WTC11 (cell line): ENCODE results near the gene SAYSD1. TPM values are rescaled to one million over a fixed set of nuclear protein-coding genes. Genes with fewer than 3 reads are reported as not detected.

ENCODE experiments used
- ATAC-seq: fragments of 200-7000 bp; cut with Tn5 transposase; 2 replicates; pipeline ENCODE4 v1.10.0; 2021; ENCODE audit warnings: mild to moderate bottlenecking, moderate library complexity
- CTCF ChIA-PET: fragments of 300-600 bp; sonication (Branson Sonifier 250); formaldehyde crosslinking; loops from one replicate; lab custom pipeline; 2021; ENCODE audit warnings: antibody characterized with exemption; lab: Charles Lee
- POLR2A ChIA-PET: fragments of 350-600 bp; sonication (Branson Sonifier 250); formaldehyde crosslinking; loops from one replicate; lab custom pipeline; 2021; ENCODE audit warnings: antibody characterized with exemption; lab: Charles Lee
- DNase-seq: peaks from one replicate; pipeline ENCODE4 v3.0.0; 2021; ENCODE audit warnings: low spot score
- H3K27ac Mint-ChIP-seq: 2 replicates; pipeline ENCODE4 v1.8.0; 2021; ENCODE audit warnings: mixed read lengths
- H3K27me3 Mint-ChIP-seq: 2 replicates; pipeline ENCODE4 v1.8.0; 2021; ENCODE audit warnings: low read depth, mild to moderate bottlenecking, moderate library complexity, mixed read lengths
- H3K36me3 Mint-ChIP-seq: 2 replicates; pipeline ENCODE4 v1.8.0; 2021; ENCODE audit warnings: mixed read lengths
- H3K4me1 Mint-ChIP-seq: 2 replicates; pipeline ENCODE4 v1.8.0; 2022; ENCODE audit warnings: mixed read lengths
- H3K4me3 Mint-ChIP-seq: 2 replicates; pipeline ENCODE4 v1.8.0; 2021; ENCODE audit warnings: mild to moderate bottlenecking, moderate library complexity, mixed read lengths
- H3K9me3 Mint-ChIP-seq: 2 replicates; pipeline ENCODE4 v1.8.0; 2021; ENCODE audit warnings: mixed read lengths
- AR ChIP-seq: fragments of 250-450 bp; sonication (Bioruptor Pico); IDR thresholded peaks from 2 replicates; pipeline ENCODE4 v1.9.0; 2021; ENCODE audit warnings: mild to moderate bottlenecking
- ATF1 ChIP-seq: sonication (generic); formaldehyde crosslinking; IDR thresholded peaks from 2 replicates; pipeline ENCODE4 v1.8.1; 2023; ENCODE audit warnings: mild to moderate bottlenecking, moderate library complexity, missing genetic modification reagents
- ATF6 ChIP-seq: sonication (generic); formaldehyde crosslinking; IDR thresholded peaks from 2 replicates; pipeline ENCODE4 v1.8.1; 2023; ENCODE audit warnings: mild to moderate bottlenecking, missing genetic modification reagents
- CTCF ChIP-seq: fragments of 200-600 bp; IDR thresholded peaks from 2 replicates; pipeline ENCODE4 v1.8.0; 2022; ENCODE audit warnings: antibody characterized with exemption
- EMX1 ChIP-seq: fragments of 250-450 bp; sonication (Bioruptor Pico); IDR thresholded peaks from 2 replicates; pipeline ENCODE4 v1.8.0; 2021; ENCODE audit warnings: mild to moderate bottlenecking
- FOXP4 ChIP-seq: sonication (generic); formaldehyde crosslinking; IDR thresholded peaks from 2 replicates; pipeline ENCODE4 v1.8.0; 2022; ENCODE audit warnings: mild to moderate bottlenecking, missing genetic modification reagents
- HMGXB4 ChIP-seq: sonication (generic); formaldehyde crosslinking; IDR thresholded peaks from 2 replicates; pipeline ENCODE4 v1.8.1; 2023; ENCODE audit warnings: mild to moderate bottlenecking, moderate library complexity, missing genetic modification reagents
- JUN ChIP-seq: sonication (generic); formaldehyde crosslinking; IDR thresholded peaks from 2 replicates; pipeline ENCODE4 v1.8.0; 2023; ENCODE audit warnings: mild to moderate bottlenecking, missing genetic modification reagents
- MAX ChIP-seq: sonication (generic); formaldehyde crosslinking; IDR thresholded peaks from 2 replicates; pipeline ENCODE4 v1.8.0; 2022; ENCODE audit warnings: mild to moderate bottlenecking, missing genetic modification reagents
- MLX ChIP-seq: sonication (generic); formaldehyde crosslinking; IDR thresholded peaks from 2 replicates; pipeline ENCODE4 v1.8.1; 2023; ENCODE audit warnings: mild to moderate bottlenecking, missing genetic modification reagents, moderate library complexity
- NR2C2 ChIP-seq: sonication (generic); formaldehyde crosslinking; IDR thresholded peaks from 2 replicates; pipeline ENCODE4 v1.8.0; 2022; ENCODE audit warnings: mild to moderate bottlenecking, missing genetic modification reagents
- TP53 ChIP-seq: sonication (generic); formaldehyde crosslinking; IDR thresholded peaks from 2 replicates; pipeline ENCODE4 v1.8.1; 2023; ENCODE audit warnings: mild to moderate bottlenecking, missing genetic modification reagents
- ZBTB43 ChIP-seq: sonication (generic); formaldehyde crosslinking; IDR thresholded peaks from 2 replicates; pipeline ENCODE4 v1.8.1; 2023; ENCODE audit warnings: mild to moderate bottlenecking, missing genetic modification reagents
- ZNF232 ChIP-seq: sonication (generic); formaldehyde crosslinking; IDR thresholded peaks from 2 replicates; pipeline ENCODE4 v1.8.0; 2022; ENCODE audit warnings: mild to moderate bottlenecking, missing genetic modification reagents
- ZNF423 ChIP-seq: fragments of 250-450 bp; sonication (Bioruptor Pico); IDR thresholded peaks from 2 replicates; pipeline ENCODE4 v2.1.2; 2022; ENCODE audit warnings: mild to moderate bottlenecking, moderate library complexity
- total RNA-seq: library from RNA; stranded (reverse); gene quantifications from 3 replicates; pipeline ENCODE4 v1.2.3, GENCODE V29; 2021

The SAYSD1 gene
- total RNA-seq, 1 experiment from 2014 or later = 7.4 TPM

- no peaks in the 10 kb centered on the region; the same call in 1 of the 2 replicates for H3K36me3 Mint-ChIP-seq
- H3K4me3 Mint-ChIP-seq = no peak overlapping the region
- H3K4me1 Mint-ChIP-seq = peaks cover 3% of the 10 kb centered on the region
- TF ChIP-seq TP53 (CRISPR knock-in tag) = no peak
- no peak for TF ChIP-seq ZNF232 (CRISPR knock-in tag)
- no peak for TF ChIP-seq MAX (CRISPR knock-in tag)
- TF ChIP-seq AR (CRISPR knock-in tag) = no peak
- TF ChIP-seq NR2C2 (CRISPR knock-in tag) = no peak
- POLR2A ChIA-PET = no interaction called here
- DNase-seq = no peak
- CTCF ChIA-PET = interaction anchor here (1.1 to 1.2 kb wide), 2 partner anchors 131 to 175 kb away, joined by 3 read pairs; no protein-coding TSS in a partner anchor
- peaks cover 8% of the 10 kb centered on the region; the same call in 1 of the 2 replicates for H3K9me3 Mint-ChIP-seq
- H3K27me3 Mint-ChIP-seq = peaks cover 18% of the 10 kb centered on the region
- no peak overlapping the region for H3K27ac Mint-ChIP-seq
- ATAC-seq = no peak
Measured at GRCh38 chr6:39128106-39128505, 13.1 kb upstream of the SAYSD1 start.

- no peak for DNase-seq
- Mint-ChIP-seq H3K9me3 (peaks cover 8% of the 10 kb centered on the region; the same call in 1 of the 2 replicates), H3K36me3 (no peaks in the 10 kb centered on the region), H3K27ac (no peak overlapping the region), H3K27me3 (peaks cover 20% of the 10 kb centered on the region), H3K4me1 (no peaks in the 10 kb centered on the region), H3K4me3 (no peak overlapping the region)
- POLR2A ChIA-PET = no interaction called here
- TF ChIP-seq MLX (no peak), CTCF (no peak), HMGXB4 (CRISPR knock-in tag) (no peak), ZBTB43 (CRISPR knock-in tag) (no peak), JUN (CRISPR knock-in tag) (no peak), ATF1 (CRISPR knock-in tag) (no peak), EMX1 (CRISPR knock-in tag) (no peak)
- no peak for ATAC-seq
- CTCF ChIA-PET = interaction anchor here (0.7 to 1.5 kb wide), 2 partner anchors 9 to 177 kb away, joined by 3 read pairs; partner anchors contain the start of gene SAYSD1
Measured at GRCh38 chr6:39124114-39124513, 9.1 kb upstream of the SAYSD1 start.

GRCh38 chr6:39118921-39119320 lies 3.9 kb upstream of the SAYSD1 start:
- DNase-seq (no peak), ATAC-seq (no peak)
- Mint-ChIP-seq H3K27ac (no peak overlapping the region), H3K4me1 (peaks cover 9% of the 10 kb centered on the region), H3K4me3 (no peak overlapping the region), H3K27me3 (peaks cover 17% of the 10 kb centered on the region), H3K36me3 (no peaks in the 10 kb centered on the region), H3K9me3 (no peaks in the 10 kb centered on the region)
- no peak for TF ChIP-seq ATF6 (CRISPR knock-in tag)
- no peak for TF ChIP-seq ZNF423 (CRISPR knock-in tag)
- no peak for TF ChIP-seq FOXP4 (CRISPR knock-in tag)
- CTCF ChIA-PET = interaction anchor here (1.0 kb wide), 2 partner anchors 122 to 243 kb away, joined by 3 read pairs; no protein-coding TSS in a partner anchor
- POLR2A ChIA-PET = no interaction called here
